Endometrium (tissue), 2 donors: ENCODE results near the gene FBXO44.

ENCODE experiments used
- FAIRE-seq: peaks from 2 replicates; lab custom pipeline; 2012; peaks lifted over from hg19 to GRCh38; lab: Jason Lieb, UNC
- donor health status: control.
- donor health status: control.

The FBXO44 gene

GRCh38 chr1:11659748-11660147 lies 5.1 kb downstream of the FBXO44 start:
- no peak for FAIRE-seq

- no peak for FAIRE-seq
These were observed 6.4 kb downstream of the FBXO44 start for GRCh38 chr1:11661103-11661502.

GRCh38 chr1:11664336-11665065 lies 9.8 kb downstream of the FBXO44 start:
- no peak for FAIRE-seq

- no peak for FAIRE-seq
These were observed 13.8 kb downstream of the FBXO44 start for GRCh38 chr1:11668516-11668915.

- no peak for FAIRE-seq
These were observed 16.1 kb downstream of the FBXO44 start for GRCh38 chr1:11670747-11671146.

- no peak for FAIRE-seq
These were observed 16.5 kb downstream of the FBXO44 start for GRCh38 chr1:11671205-11671543.

GRCh38 chr1:11671544-11672286 lies 17.0 kb downstream of the FBXO44 start:
- FAIRE-seq: no peak

- FAIRE-seq: no peak
These were observed 18.6 kb downstream of the FBXO44 start for GRCh38 chr1:11673089-11673769.

- no peak for FAIRE-seq
These were observed 19.8 kb downstream of the FBXO44 start for GRCh38 chr1:11674488-11674887.

GRCh38 chr1:11675325-11675724 lies 20.6 kb downstream of the FBXO44 start:
- FAIRE-seq: no peak

- no peak for FAIRE-seq
These were observed 21.9 kb downstream of the FBXO44 start for GRCh38 chr1:11676386-11677103.

- no peak for FAIRE-seq
These were observed 23.8 kb downstream of the FBXO44 start for GRCh38 chr1:11678442-11678841.

- no peak for FAIRE-seq
These were observed 25.8 kb downstream of the FBXO44 start for GRCh38 chr1:11680270-11681070.

GRCh38 chr1:11681071-11681771 lies 26.5 kb downstream of the FBXO44 start, which contains the start of gene MAD2L2:
TSS of gene MAD2L2 (minus strand) at chr1:11681148. CDS start at chr1:11680601, 547 bp downstream.
- no peak for FAIRE-seq

GRCh38 chr1:11682287-11682771 lies 27.7 kb downstream of the FBXO44 start:
- no peak for FAIRE-seq

GRCh38 chr1:11682799-11683198 lies 28.1 kb downstream of the FBXO44 start:
- no peak for FAIRE-seq

GRCh38 chr1:11684070-11684469 lies 29.4 kb downstream of the FBXO44 start:
- no peak for FAIRE-seq

- FAIRE-seq: no peak
These were observed 30.6 kb downstream of the FBXO44 start for GRCh38 chr1:11685210-11685752.

GRCh38 chr1:11688506-11688905 lies 33.8 kb downstream of the FBXO44 start:
- no peak for FAIRE-seq
